ENCODE data around the gene UBE2I.

UBE2I gene

GRCh38 chr16:1290860-1291575 is 18.4 kb upstream of the UBE2I start:
- ChIA-PET CTCF (interaction anchor here (1.1 to 3.2 kb wide), 2 partner anchors 10 to 40 kb away, joined by 4 to 17 read pairs; no protein-coding TSS in a partner anchor), POLR2A (no interaction called here)
- Histone ChIP-seq H3K9me3 (ENCODE audit: control insufficient read depth, insufficient read depth, low read depth, low read length) (no peaks in the 10 kb centered on the region), H3K36me3 (ENCODE audit: control insufficient read depth in 2 of 2, insufficient read depth in 1 of 2, low read length in 2 of 2) (no peaks in the 10 kb centered on the region), H3K4me1 (ENCODE audit: control insufficient read depth, insufficient read depth, low read length) (no peaks in the 10 kb centered on the region), H3K27ac (ENCODE audit: extremely low read depth, low read depth, low read length) (no peak overlapping the region), H3K4me3 (ENCODE audit: low read depth, low read length) (no peak overlapping the region)
- TF ChIP-seq CTCF (tag by site-specific recombination; IDR thresholded peaks at IDR 0.05), result no peak
- no peak for TF ChIP-seq WT1 (tag by site-specific recombination; IDR thresholded peaks at IDR 0.05)
- TF ChIP-seq ZNF398 (tag by site-specific recombination; IDR thresholded peaks at IDR 0.05), result no peak
- TF ChIP-seq ZXDB (tag by site-specific recombination; IDR thresholded peaks at IDR 0.05), result no peak
- TF ChIP-seq PRDM4 (tag by site-specific recombination; IDR thresholded peaks at IDR 0.05), result no peak
- no peak for TF ChIP-seq KLF1 (tag by site-specific recombination; IDR thresholded peaks at IDR 0.05)
- TF ChIP-seq ZNF133 (tag by site-specific recombination; IDR thresholded peaks at IDR 0.05), result no peak
- no peak for TF ChIP-seq IKZF3 (tag by site-specific recombination; IDR thresholded peaks at IDR 0.05)
- no peak for TF ChIP-seq ZBTB8A (tag by site-specific recombination; IDR thresholded peaks at IDR 0.05)
- no peak for TF ChIP-seq ZNF785 (tag by site-specific recombination; IDR thresholded peaks at IDR 0.05)
- no peak for TF ChIP-seq HOXC10 (CRISPR knock-in tag; IDR thresholded peaks at IDR 0.05)
- no peak for TF ChIP-seq TCF7L2 (IDR thresholded peaks at IDR 0.05; ENCODE audit: borderline replicate concordance, low read depth, low read length)
- no peak for TF ChIP-seq HIC1 (tag by site-specific recombination; IDR thresholded peaks at IDR 0.05)
- no peak for TF ChIP-seq ZNF223 (tag by site-specific recombination; IDR thresholded peaks at IDR 0.05)
- TF ChIP-seq ZNF792 (tag by site-specific recombination; IDR thresholded peaks at IDR 0.05), result no peak

GRCh38 chr16:1291576-1291974 is 17.9 kb upstream of the UBE2I start:
- Histone ChIP-seq H3K9me3 (ENCODE audit: control insufficient read depth, insufficient read depth, low read depth, low read length) (no peaks in the 10 kb centered on the region), H3K4me3 (ENCODE audit: low read depth, low read length) (no peak overlapping the region), H3K36me3 (ENCODE audit: control insufficient read depth in 2 of 2, insufficient read depth in 1 of 2, low read length in 2 of 2) (no peaks in the 10 kb centered on the region), H3K4me1 (ENCODE audit: control insufficient read depth, insufficient read depth, low read length) (no peaks in the 10 kb centered on the region), H3K27ac (ENCODE audit: extremely low read depth, low read depth, low read length) (no peak overlapping the region)
- CTCF ChIA-PET, result interaction anchor here (3.2 kb wide), 1 partner anchor 9 kb away, joined by 17 read pairs; no protein-coding TSS in a partner anchor
- peak; percentile 83 for TF ChIP-seq ZNF600 (tag by site-specific recombination; IDR thresholded peaks at IDR 0.05)
- TF ChIP-seq ZNF610 (tag by site-specific recombination; IDR thresholded peaks at IDR 0.05; ENCODE audit: borderline replicate concordance), result no peak
- peak; percentile 28; the same call in 1 of the 2 replicates for TF ChIP-seq PRDM10 (tag by site-specific recombination; IDR thresholded peaks at IDR 0.05)
- TF ChIP-seq BCL11B (tag by site-specific recombination; IDR thresholded peaks at IDR 0.05; ENCODE audit: low read depth), result no peak
- TF ChIP-seq ZFHX2 (tag by site-specific recombination; conservative IDR thresholded peaks at IDR 0.05), result peak; percentile 28; the same call in 1 of the 2 replicates
- peak; percentile 73 for TF ChIP-seq ZNF335 (tag by site-specific recombination; conservative IDR thresholded peaks at IDR 0.05)
- no peak for TF ChIP-seq ZNF404 (tag by site-specific recombination; IDR thresholded peaks at IDR 0.05)
- TF ChIP-seq SCRT2 (tag by site-specific recombination; IDR thresholded peaks at IDR 0.05), result peak; percentile 69
- TF ChIP-seq ZNF16 (tag by site-specific recombination; IDR thresholded peaks at IDR 0.05; ENCODE audit: low read depth), result no peak
- POLR2A ChIA-PET, result no interaction called here

All from HEK293 (cell line).